Neural cell (in vitro differentiated cells): ENCODE results near the gene OR4Q2. TPM values are rescaled to one million over a fixed set of nuclear protein-coding genes. Genes with fewer than 3 reads are reported as not detected.

ENCODE experiments used
- H2AFZ ChIP-seq: fragments of 200-600, 300-800 bp; sonication (generic), shearing (Covaris generic); 2 replicates; pipeline ENCODE4 v1.6.0; 2014; ENCODE audit warnings: low read depth, mild to moderate bottlenecking, antibody characterized with exemption, low read length, moderate library complexity
- H3F3A ChIP-seq: fragments of 200-600 bp; shearing (Covaris generic); 2 replicates; pipeline ENCODE4 v1.6.1; 2016; ENCODE audit warnings: mild to moderate bottlenecking, moderate library complexity, mixed read lengths, antibody characterized with exemption, low read length; ENCODE audit not compliant: insufficient read depth, poor library complexity, severe bottlenecking
- H3K27ac ChIP-seq: fragments of 200-600, 300-800 bp; sonication (generic), shearing (Covaris generic); 2 replicates; pipeline ENCODE4 v1.5.1; 2014; ENCODE audit warnings: mild to moderate bottlenecking, low read length, moderate library complexity
- H3K27me3 ChIP-seq: fragments of 300-800, 200-600 bp; sonication (generic), shearing (Covaris generic); 2 replicates; pipeline ENCODE4 v1.6.0; 2014; ENCODE audit warnings: mild to moderate bottlenecking, low read depth, low read length, moderate library complexity; ENCODE audit not compliant: insufficient read depth
- H3K36me3 ChIP-seq: fragments of 300-800, 200-600 bp; sonication (generic), shearing (Covaris generic); 2 replicates; pipeline ENCODE4 v1.5.1; 2014; ENCODE audit warnings: mild to moderate bottlenecking, antibody characterized with exemption, low read length, moderate library complexity; ENCODE audit not compliant: insufficient read depth
- H3K4me2 ChIP-seq: fragments of 300-800, 200-600 bp; sonication (generic), shearing (Covaris generic); 2 replicates; pipeline ENCODE4 v1.6.0; 2014; ENCODE audit warnings: mild to moderate bottlenecking, low read length
- H3K4me3 ChIP-seq: fragments of 300-800, 200-600 bp; sonication (generic), shearing (Covaris generic); 2 replicates; pipeline ENCODE4 v1.5.1; 2014; ENCODE audit warnings: mild to moderate bottlenecking, low read length, moderate library complexity
- H3K79me2 ChIP-seq: fragments of 200-600 bp; shearing (Covaris generic); replicated peaks from 2 replicates; pipeline ENCODE4 v1.6.0; 2014; ENCODE audit warnings: mild to moderate bottlenecking, low read length, moderate library complexity; ENCODE audit not compliant: insufficient read depth
- H3K9ac ChIP-seq: fragments of 300-800, 200-600 bp; sonication (generic), shearing (Covaris generic); 2 replicates; pipeline ENCODE4 v1.6.1; 2016; ENCODE audit warnings: mild to moderate bottlenecking, low read length, mixed read lengths
- H3K9me2 ChIP-seq: fragments of 200-600 bp; shearing (Covaris generic); 2 replicates; pipeline ENCODE4 v1.6.1; 2016; ENCODE audit warnings: mild to moderate bottlenecking, low read length, mixed read lengths; ENCODE audit not compliant: insufficient read depth
- H3K9me3 ChIP-seq: fragments of 200-600, 300-800 bp; sonication (generic), shearing (Covaris generic); 2 replicates; pipeline ENCODE4 v1.6.1; 2016; ENCODE audit warnings: mild to moderate bottlenecking, mixed run types, low read length, moderate library complexity, mixed read lengths
- H4K20me1 ChIP-seq: fragments of 200-600 bp; shearing (Covaris generic); 2 replicates; pipeline ENCODE4 v1.6.1; 2016; ENCODE audit warnings: mild to moderate bottlenecking, mixed run types; ENCODE audit not compliant: insufficient read depth
- CTCF ChIP-seq: fragments of 450-650 bp; IDR thresholded peaks from 2 replicates; pipeline ENCODE4 v1.5.1; 2014; ENCODE audit warnings: antibody characterized with exemption, mild to moderate bottlenecking, moderate library complexity; ENCODE audit not compliant: poor library complexity, severe bottlenecking
- EP300 ChIP-seq: fragments of 450-650 bp; conservative IDR thresholded peaks from 2 replicates; pipeline ENCODE4 v1.6.1; 2014; ENCODE audit warnings: antibody characterized with exemption, mild to moderate bottlenecking, moderate library complexity; ENCODE audit not compliant: poor library complexity, severe bottlenecking
- EZH2 ChIP-seq: fragments of 200-600, 300-800 bp; shearing (Covaris generic), sonication (generic); IDR thresholded peaks from 2 replicates; pipeline ENCODE4 v1.6.1; 2014; ENCODE audit warnings: antibody characterized with exemption, low read length, borderline replicate concordance, mild to moderate bottlenecking; ENCODE audit not compliant: insufficient read depth, poor library complexity, severe bottlenecking
- MXI1 ChIP-seq: fragments of 450-650 bp; conservative IDR thresholded peaks from 2 replicates; pipeline ENCODE4 v1.6.1; 2014; ENCODE audit warnings: antibody characterized with exemption, mild to moderate bottlenecking; ENCODE audit not compliant: poor library complexity, severe bottlenecking
- RAD21 ChIP-seq: fragments of 450-650 bp; conservative IDR thresholded peaks from 2 replicates; pipeline ENCODE4 v1.6.1; 2014; ENCODE audit warnings: antibody characterized with exemption, mild to moderate bottlenecking, moderate library complexity
- REST ChIP-seq: IDR thresholded peaks from 2 replicates; pipeline ENCODE4 v1.6.1; 2012; ENCODE audit warnings: borderline replicate concordance
- SMC3 ChIP-seq: fragments of 450-650 bp; conservative IDR thresholded peaks from 2 replicates; pipeline ENCODE4 v1.6.1; 2014; ENCODE audit warnings: antibody characterized with exemption, mild to moderate bottlenecking, moderate library complexity; ENCODE audit not compliant: poor library complexity
- TAF1 ChIP-seq: IDR thresholded peaks from 2 replicates; pipeline ENCODE4 v1.6.1; 2012; ENCODE audit warnings: low read depth
- polyA plus RNA-seq: library from polyadenylated mRNA; depleted of rRNA; stranded (reverse); fragments of >200 nt; gene quantifications from 2 replicates; pipeline ENCODE4 v1.2.3, GENCODE V29; 2014

OR4Q2 gene
- polyA plus RNA-seq, 1 donor from 2014 or later: not detected

GRCh38 chr14:20031058-20031457 is 29.1 kb downstream of the OR4Q2 start:
- Histone ChIP-seq H4K20me1 (no peaks in the 10 kb centered on the region), H3K36me3 (no peaks in the 10 kb centered on the region), H3K9me2 (no peaks in the 10 kb centered on the region), H3K4me3 (no peak overlapping the region), H3K27ac (no peak overlapping the region), H3K4me2 (no peak overlapping the region), H3K9ac (no peak overlapping the region), H3K79me2 (no peaks in the 10 kb centered on the region), H3K9me3 (peaks cover 6% of the 10 kb centered on the region), H3F3A (no peaks in the 10 kb centered on the region), H3K27me3 (no peaks in the 10 kb centered on the region), H2AFZ (no peak overlapping the region)
- TF ChIP-seq TAF1: no peak
- no peak for TF ChIP-seq SMC3
- no peak for TF ChIP-seq MXI1
- no peak for TF ChIP-seq REST
- no peak for TF ChIP-seq CTCF

- Histone ChIP-seq H3K27ac (no peak overlapping the region), H3F3A (no peaks in the 10 kb centered on the region), H3K9me3 (peaks cover 6% of the 10 kb centered on the region), H3K4me2 (no peak overlapping the region), H4K20me1 (no peaks in the 10 kb centered on the region), H3K9me2 (no peaks in the 10 kb centered on the region), H3K79me2 (no peaks in the 10 kb centered on the region), H3K9ac (no peak overlapping the region), H3K4me3 (no peak overlapping the region), H3K36me3 (no peaks in the 10 kb centered on the region), H2AFZ (no peak overlapping the region), H3K27me3 (no peaks in the 10 kb centered on the region)
- TF ChIP-seq RAD21 (no peak), EZH2 (no peak), REST (no peak), MXI1 (no peak), EP300 (no peak)
Measured at GRCh38 chr14:20035449-20035848, 33.5 kb downstream of the OR4Q2 start.
